HEK293T (cell line): ENCODE measurements around the gene AIDA.

ENCODE experiments used
- CTCF ChIA-PET: fragments of 350-600 bp; formaldehyde crosslinking; extraction: SDS; loops from one replicate; lab custom pipeline; 2021; ENCODE audit warnings: antibody characterized with exemption, inconsistent platforms; lab: Yijun Ruan, JAX
- POLR2A ChIA-PET: fragments of 350-600 bp; formaldehyde crosslinking; extraction: SDS; loops from one replicate; lab custom pipeline; 2020; ENCODE audit warnings: antibody characterized with exemption, inconsistent platforms; lab: Yijun Ruan, JAX
- DNase-seq: peaks from one replicate; pipeline ENCODE4 v3.0.0; 2012; ENCODE audit warnings: mixed read lengths; ENCODE audit errors: extremely low spot score
- ARNT ChIP-seq: fragments of 450-650 bp; IDR thresholded peaks from 2 replicates; pipeline ENCODE4 v1.6.1; 2017; ENCODE audit warnings: mild to moderate bottlenecking
- BHLHE40 ChIP-seq: fragments of 450-650 bp; IDR thresholded peaks from 2 replicates; pipeline ENCODE4 v1.6.1; 2016; ENCODE audit warnings: mild to moderate bottlenecking, moderate library complexity, borderline replicate concordance
- CTBP1 ChIP-seq: fragments of 450-650 bp; IDR thresholded peaks from 2 replicates; pipeline ENCODE4 v1.6.1; 2016; ENCODE audit warnings: borderline replicate concordance
- ELF4 ChIP-seq: fragments of 450-650 bp; IDR thresholded peaks from 2 replicates; pipeline ENCODE4 v1.6.1; 2017; ENCODE audit warnings: antibody characterized with exemption
- FOXA1 ChIP-seq: fragments of 450-650 bp; IDR thresholded peaks from 2 replicates; pipeline ENCODE4 v1.6.1; 2016; ENCODE audit warnings: mild to moderate bottlenecking
- FOXK2 ChIP-seq: fragments of 450-650 bp; IDR thresholded peaks from 2 replicates; pipeline ENCODE4 v1.6.1; 2016; ENCODE audit warnings: mild to moderate bottlenecking
- FOXM1 ChIP-seq: fragments of 450-650 bp; IDR thresholded peaks from 2 replicates; pipeline ENCODE4 v1.6.1; 2017; ENCODE audit warnings: mild to moderate bottlenecking, borderline replicate concordance
- HDGF ChIP-seq: fragments of 450-650 bp; IDR thresholded peaks from 2 replicates; pipeline ENCODE4 v1.6.1; 2017; ENCODE audit warnings: antibody characterized with exemption, borderline replicate concordance
- L3MBTL2 ChIP-seq: fragments of 450-650 bp; conservative IDR thresholded peaks from 2 replicates; pipeline ENCODE4 v1.6.1; 2016; ENCODE audit warnings: mild to moderate bottlenecking
- LEF1 ChIP-seq: fragments of 450-650 bp; IDR thresholded peaks from 2 replicates; pipeline ENCODE4 v1.6.1; 2017; ENCODE audit warnings: mild to moderate bottlenecking, borderline replicate concordance
- NFRKB ChIP-seq: fragments of 450-650 bp; IDR thresholded peaks from 2 replicates; pipeline ENCODE4 v1.6.1; 2016; ENCODE audit warnings: mild to moderate bottlenecking, moderate library complexity
- SP1 ChIP-seq: fragments of 450-650 bp; IDR thresholded peaks from 2 replicates; pipeline ENCODE4 v1.6.1; 2017
- SUZ12 ChIP-seq: fragments of 450-650 bp; IDR thresholded peaks from 2 replicates; pipeline ENCODE4 v1.6.1; 2016; ENCODE audit warnings: mild to moderate bottlenecking
- TARDBP ChIP-seq: fragments of 450-650 bp; IDR thresholded peaks from 2 replicates; pipeline ENCODE4 v1.6.1; 2016
- ZNF384 ChIP-seq: fragments of 450-650 bp; IDR thresholded peaks from 2 replicates; pipeline ENCODE4 v1.6.1; 2016
- TF ChIP-seq, protein P1 (sequence below): fragments of 450-650 bp; IDR thresholded peaks from 2 replicates; pipeline ENCODE4 v1.6.1; 2016

AIDA gene

DNA sequence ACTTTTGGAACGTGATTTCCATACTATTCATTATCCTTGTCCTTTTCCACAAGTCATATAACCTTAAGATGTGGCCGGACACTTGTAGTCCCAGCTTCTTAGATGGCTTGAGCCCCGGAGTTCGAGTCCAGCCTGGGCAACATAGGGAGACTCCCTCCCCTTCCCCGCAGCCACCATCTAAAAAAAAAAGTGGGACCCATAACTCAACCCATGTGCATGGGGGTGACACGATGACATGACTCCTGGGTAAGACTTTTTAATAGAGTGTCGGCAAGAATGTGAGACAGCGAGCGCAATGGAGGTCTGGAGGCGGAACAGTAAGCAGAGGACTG is 68.7 kb downstream of the AIDA start:
- peak; percentile 12 for DNase-seq
- CTCF ChIA-PET: interaction anchor here (0.6 to 1.7 kb wide), 2 partner anchors 9 to 490 kb away, joined by 4 to 5 read pairs; no protein-coding TSS in a partner anchor
- POLR2A ChIA-PET: interaction anchor here (0.6 to 1.3 kb wide), 3 partner anchors 10 to 178 kb away, joined by 3 to 7 read pairs (median 7); no protein-coding TSS in a partner anchor
- TF ChIP-seq ARNT (no peak), NFRKB (no peak), ELF4 (no peak), HDGF (no peak), FOXM1 (no peak), TARDBP (no peak), CTBP1 (no peak), SUZ12 (no peak), ZNF384 (peak; percentile 55; the same call in 1 of the 2 replicates), LEF1 (no peak), SP1 (no peak), L3MBTL2 (0 out of 2 replicates have a peak, but pooled peaks have one; percentile 10), BHLHE40 (no peak), FOXA1 (no peak)
- TF ChIP-seq, protein P1, sequence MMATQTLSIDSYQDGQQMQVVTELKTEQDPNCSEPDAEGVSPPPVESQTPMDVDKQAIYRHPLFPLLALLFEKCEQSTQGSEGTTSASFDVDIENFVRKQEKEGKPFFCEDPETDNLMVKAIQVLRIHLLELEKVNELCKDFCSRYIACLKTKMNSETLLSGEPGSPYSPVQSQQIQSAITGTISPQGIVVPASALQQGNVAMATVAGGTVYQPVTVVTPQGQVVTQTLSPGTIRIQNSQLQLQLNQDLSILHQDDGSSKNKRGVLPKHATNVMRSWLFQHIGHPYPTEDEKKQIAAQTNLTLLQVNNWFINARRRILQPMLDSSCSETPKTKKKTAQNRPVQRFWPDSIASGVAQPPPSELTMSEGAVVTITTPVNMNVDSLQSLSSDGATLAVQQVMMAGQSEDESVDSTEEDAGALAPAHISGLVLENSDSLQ: 0 out of 2 replicates have a peak, but pooled peaks have one; percentile 24

DNA sequence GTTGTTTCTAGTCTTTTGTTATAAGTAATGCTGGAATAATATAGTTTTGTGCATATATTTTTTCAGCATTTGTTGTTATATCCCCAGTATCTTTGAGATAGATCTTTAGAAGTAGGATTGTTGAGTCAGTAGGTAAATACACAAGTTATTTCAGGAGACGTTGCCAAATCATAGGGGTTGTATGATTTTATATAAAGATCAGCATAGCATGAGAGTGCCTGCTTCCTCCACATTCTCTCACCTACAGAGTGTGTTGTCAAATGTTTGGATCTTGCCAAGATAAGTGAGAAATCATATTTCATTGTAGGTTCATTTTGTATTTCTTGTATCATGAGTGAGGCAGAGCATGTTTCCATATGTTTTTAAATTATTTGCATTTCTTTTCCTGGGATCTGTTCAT is 69.8 kb downstream of the AIDA start:
- POLR2A ChIA-PET: no interaction called here
- CTCF ChIA-PET: no interaction called here

GRCh38 chr1:222641269-222641948 is 70.9 kb downstream of the AIDA start:
- CTCF ChIA-PET: no interaction called here
- no peak for TF ChIP-seq ELF4
- no peak for TF ChIP-seq L3MBTL2
- TF ChIP-seq SP1: no peak
- no peak for TF ChIP-seq LEF1
- no peak for TF ChIP-seq FOXK2
- no peak for TF ChIP-seq ZNF384
- TF ChIP-seq FOXA1: no peak
- no peak for TF ChIP-seq SUZ12
- no peak for TF ChIP-seq FOXM1
- TF ChIP-seq ARNT: no peak
- TF ChIP-seq NFRKB: no peak
- TF ChIP-seq HDGF: no peak
- TF ChIP-seq, protein P1: no peak
- no peak for TF ChIP-seq CTBP1
- no peak for TF ChIP-seq BHLHE40
- TF ChIP-seq TARDBP: no peak
- no peak for DNase-seq
- POLR2A ChIA-PET: no interaction called here

More for the DNA sequence above, 69.8 kb downstream of the AIDA start:
- no peak for DNase-seq
- no peak for TF ChIP-seq FOXM1
- no peak for TF ChIP-seq FOXA1
- no peak for TF ChIP-seq ARNT
- TF ChIP-seq, protein P1: no peak
- TF ChIP-seq SUZ12: no peak
- no peak for TF ChIP-seq SP1
- no peak for TF ChIP-seq HDGF
- TF ChIP-seq BHLHE40: no peak
- TF ChIP-seq TARDBP: no peak
- TF ChIP-seq LEF1: no peak
- TF ChIP-seq ELF4: no peak
- TF ChIP-seq NFRKB: no peak
- no peak for TF ChIP-seq ZNF384
- no peak for TF ChIP-seq CTBP1
- no peak for TF ChIP-seq L3MBTL2
- TF ChIP-seq FOXK2: no peak

DNA sequence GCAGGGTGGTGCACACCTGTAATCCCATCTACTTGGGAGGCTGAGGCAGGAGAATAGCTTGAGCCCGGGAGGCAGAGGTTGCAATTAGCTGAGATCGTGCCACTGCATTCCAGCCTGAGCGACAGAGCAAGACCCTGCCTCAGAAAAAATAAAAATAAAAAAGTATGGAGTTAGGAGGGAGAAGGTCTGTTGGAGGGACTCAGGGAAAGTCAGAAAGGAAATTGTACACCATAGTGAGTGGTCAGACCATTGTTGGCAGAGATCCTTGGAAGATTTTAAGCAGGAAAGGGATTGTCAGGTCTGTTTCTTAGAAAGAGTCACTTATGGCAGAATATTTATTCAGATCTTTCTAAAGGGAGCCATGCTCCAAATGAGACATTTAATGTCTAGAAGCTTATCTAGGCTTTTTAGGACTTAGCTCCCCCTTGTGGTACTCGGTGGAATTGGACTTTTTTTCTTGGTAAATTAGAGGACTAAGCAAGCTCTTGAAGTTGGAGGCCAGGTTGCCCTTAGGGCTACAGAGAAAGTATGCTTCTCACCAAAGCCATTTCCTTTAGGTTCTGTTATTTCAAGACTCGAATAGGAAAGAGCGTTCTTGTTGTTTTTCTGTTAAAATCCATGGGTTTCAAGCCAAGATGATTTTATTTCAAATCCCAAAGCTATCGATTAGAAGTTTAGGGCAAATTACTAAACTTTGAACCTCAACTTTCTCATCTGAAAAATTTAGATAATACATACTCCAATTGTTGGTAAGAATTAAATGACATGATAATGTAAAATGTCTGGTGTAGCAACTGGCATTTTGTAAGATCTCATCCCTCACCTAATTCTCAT is 77.9 kb downstream of the AIDA start:
- CTCF ChIA-PET: interaction anchor here (0.6 to 1.6 kb wide), 13 partner anchors 9 to 1758 kb away, joined by 3 to 20 read pairs (median 3); partner anchors contain the start of gene TAF1A
- DNase-seq: peak; percentile 61
- POLR2A ChIA-PET: interaction anchor here (1.1 to 1.7 kb wide), 2 partner anchors 45 to 169 kb away, joined by 4 to 8 read pairs; partner anchors contain the start of gene TAF1A
- TF ChIP-seq HDGF: no peak
- no peak for TF ChIP-seq ZNF384
- TF ChIP-seq CTBP1: no peak
- TF ChIP-seq SUZ12: no peak
- TF ChIP-seq SP1: no peak
- no peak for TF ChIP-seq BHLHE40
- TF ChIP-seq TARDBP: no peak
- TF ChIP-seq FOXA1: no peak
- no peak for TF ChIP-seq ARNT
- no peak for TF ChIP-seq ELF4
- TF ChIP-seq L3MBTL2: no peak
- no peak for TF ChIP-seq FOXM1
- TF ChIP-seq, protein P1: no peak
- no peak for TF ChIP-seq LEF1
- no peak for TF ChIP-seq NFRKB
- TF ChIP-seq FOXK2: no peak
